ENCODE results near the gene CAVIN3.
A peak's percentile ranks its signal among the peaks of the same experiment; 100 is the strongest.

The CAVIN3 gene

DNA sequence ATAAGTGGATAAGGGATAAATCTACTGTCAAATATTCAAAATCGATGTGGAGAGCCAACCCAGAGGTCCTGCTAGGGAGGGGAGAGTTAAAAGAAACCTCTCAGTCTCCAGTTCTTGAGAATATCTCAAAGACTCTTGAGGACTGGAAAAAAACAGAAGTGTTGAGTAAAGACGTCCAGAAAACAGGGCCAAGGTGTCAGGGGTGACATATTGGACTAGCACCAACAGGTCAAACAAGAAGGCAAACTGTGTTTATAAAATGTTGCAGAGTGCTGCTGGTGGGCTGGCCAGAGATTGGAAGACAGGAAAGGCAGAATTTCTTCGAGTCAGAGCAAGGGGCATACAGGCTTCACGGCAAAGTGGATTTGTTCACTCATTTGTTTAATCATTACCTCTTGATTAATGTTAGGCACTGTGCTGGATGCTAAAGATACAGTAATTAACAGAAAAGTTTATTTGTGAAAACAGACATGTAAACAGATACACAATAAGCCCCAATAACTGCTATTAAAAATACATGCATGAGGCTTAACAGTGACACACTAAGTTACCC, 36.3 kb upstream of the CAVIN3 start:
- no peak overlapping the region for H3K4me3 ChIP-seq (ENCODE audit: control insufficient read depth, low read depth, low read length)
- no peak for DNase-seq (ENCODE audit: low read depth)
- TF ChIP-seq, protein P1, sequence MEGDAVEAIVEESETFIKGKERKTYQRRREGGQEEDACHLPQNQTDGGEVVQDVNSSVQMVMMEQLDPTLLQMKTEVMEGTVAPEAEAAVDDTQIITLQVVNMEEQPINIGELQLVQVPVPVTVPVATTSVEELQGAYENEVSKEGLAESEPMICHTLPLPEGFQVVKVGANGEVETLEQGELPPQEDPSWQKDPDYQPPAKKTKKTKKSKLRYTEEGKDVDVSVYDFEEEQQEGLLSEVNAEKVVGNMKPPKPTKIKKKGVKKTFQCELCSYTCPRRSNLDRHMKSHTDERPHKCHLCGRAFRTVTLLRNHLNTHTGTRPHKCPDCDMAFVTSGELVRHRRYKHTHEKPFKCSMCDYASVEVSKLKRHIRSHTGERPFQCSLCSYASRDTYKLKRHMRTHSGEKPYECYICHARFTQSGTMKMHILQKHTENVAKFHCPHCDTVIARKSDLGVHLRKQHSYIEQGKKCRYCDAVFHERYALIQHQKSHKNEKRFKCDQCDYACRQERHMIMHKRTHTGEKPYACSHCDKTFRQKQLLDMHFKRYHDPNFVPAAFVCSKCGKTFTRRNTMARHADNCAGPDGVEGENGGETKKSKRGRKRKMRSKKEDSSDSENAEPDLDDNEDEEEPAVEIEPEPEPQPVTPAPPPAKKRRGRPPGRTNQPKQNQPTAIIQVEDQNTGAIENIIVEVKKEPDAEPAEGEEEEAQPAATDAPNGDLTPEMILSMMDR (IDR thresholded peaks at IDR 0.05; ENCODE audit: control insufficient read depth, insufficient read depth, low read depth, low read length, missing control alignments) = no peak

DNA sequence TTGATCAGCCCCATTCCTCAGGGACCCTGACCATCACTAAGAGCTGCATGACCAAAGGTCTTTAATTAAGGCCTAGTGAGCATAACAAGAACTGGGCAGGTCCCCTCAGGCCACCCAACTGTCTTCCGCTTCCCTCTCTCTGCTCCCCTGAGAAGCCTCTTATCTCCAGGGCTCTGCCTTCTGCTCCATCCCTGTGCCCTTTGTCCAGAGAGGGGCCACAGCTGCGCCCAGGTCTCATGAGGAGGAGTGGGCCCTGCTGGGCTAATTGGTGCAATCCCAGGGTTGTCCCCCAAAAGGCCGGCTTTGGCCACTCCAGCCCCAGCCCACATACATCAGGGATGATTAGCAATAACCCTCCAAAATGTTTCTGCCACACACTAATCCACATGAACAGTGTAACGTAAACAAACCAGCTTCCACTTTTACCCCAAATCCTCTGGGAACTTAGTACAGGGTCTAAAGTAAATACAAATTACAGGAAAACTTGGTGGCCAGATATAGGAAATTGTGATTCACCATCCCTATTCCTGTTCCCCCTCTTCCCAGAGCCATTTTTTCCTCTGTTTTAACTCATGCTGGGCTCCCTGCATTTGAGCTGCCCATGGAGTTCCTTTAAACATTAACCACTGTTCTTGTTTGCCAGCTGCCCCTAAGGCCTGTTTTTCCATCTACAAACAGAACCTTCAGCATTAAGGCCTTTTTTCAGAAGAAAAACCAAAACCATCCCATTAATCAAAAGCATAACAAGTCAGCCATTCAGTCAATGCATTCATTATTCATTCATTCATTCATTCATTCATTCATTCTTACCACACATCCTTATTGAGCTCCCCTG, 34.6 kb upstream of the CAVIN3 start:
- TF ChIP-seq, protein P1 (IDR thresholded peaks at IDR 0.05; ENCODE audit: control insufficient read depth, insufficient read depth, low read depth, low read length, missing control alignments) = no peak
- DNase-seq (ENCODE audit: low read depth) = no peak
- H3K4me3 ChIP-seq (ENCODE audit: control insufficient read depth, low read depth, low read length) = no peak overlapping the region

DNA sequence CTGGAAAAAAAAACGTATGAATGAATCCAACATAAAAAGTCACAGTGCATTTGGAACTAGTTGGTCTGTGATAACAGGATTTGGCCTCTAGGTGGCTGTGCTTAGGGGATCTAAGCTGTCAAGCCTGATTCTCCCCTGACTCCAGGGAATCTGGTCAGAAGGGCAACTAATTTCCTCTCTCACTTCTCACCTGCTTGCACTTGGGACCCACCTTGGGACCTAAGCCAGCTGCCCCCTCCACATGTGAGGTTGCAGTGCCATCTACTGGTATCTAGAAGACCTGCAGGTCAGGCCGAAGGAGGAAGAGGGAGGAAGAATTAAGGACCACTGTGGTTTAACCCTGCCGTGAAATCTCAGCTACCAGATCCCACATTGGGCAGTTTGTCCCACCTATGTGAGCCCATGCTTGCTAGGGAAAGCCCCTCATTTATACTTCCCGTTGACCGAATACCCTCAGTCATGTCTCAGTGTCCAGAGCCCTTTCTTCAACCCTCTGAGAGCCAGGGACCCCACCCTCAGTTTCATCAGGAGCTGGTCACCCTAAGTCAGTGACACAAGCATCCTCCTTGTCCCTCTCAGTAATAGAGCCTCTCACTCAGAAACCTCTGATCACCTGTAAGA, 33.2 kb upstream of the CAVIN3 start:
- TF ChIP-seq, protein P1 (IDR thresholded peaks at IDR 0.05; ENCODE audit: control insufficient read depth, insufficient read depth, low read depth, low read length, missing control alignments) = peak; percentile 95
- no peak for DNase-seq (ENCODE audit: low read depth)
- H3K4me3 ChIP-seq (ENCODE audit: control insufficient read depth, low read depth, low read length) = no peak overlapping the region

DNA sequence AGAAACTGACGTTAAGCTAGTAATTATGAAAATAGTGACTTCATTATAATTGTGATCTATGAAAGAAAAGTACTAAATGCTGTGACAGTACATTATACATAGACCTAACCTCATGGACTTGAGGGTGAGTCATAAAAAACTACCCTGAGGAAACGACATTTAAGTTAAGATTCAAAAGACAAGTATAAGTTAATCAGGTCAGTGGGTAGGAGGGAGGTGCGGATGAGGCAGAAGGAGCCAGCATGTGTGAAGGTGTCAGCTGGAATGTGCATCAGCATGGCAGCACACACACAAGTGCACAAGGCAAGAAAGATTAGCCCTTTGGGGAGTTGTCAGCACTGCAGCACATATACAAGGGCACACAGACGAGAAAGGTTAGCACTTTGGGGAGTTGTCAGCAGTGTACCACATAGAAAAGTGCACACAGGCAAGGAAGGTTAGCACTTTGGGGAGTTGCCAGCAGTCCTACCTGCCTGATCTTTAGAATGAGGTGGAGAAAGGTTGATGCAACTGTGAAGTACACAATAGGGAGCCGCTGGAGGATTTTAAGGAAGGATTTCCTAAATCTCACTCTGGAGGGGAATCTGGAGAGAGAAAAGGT, 31.6 kb upstream of the CAVIN3 start:
- no peak for DNase-seq (ENCODE audit: low read depth)
- TF ChIP-seq, protein P1 (IDR thresholded peaks at IDR 0.05; ENCODE audit: control insufficient read depth, insufficient read depth, low read depth, low read length, missing control alignments) = no peak
- H3K4me3 ChIP-seq (ENCODE audit: control insufficient read depth, low read depth, low read length) = no peak overlapping the region

DNA sequence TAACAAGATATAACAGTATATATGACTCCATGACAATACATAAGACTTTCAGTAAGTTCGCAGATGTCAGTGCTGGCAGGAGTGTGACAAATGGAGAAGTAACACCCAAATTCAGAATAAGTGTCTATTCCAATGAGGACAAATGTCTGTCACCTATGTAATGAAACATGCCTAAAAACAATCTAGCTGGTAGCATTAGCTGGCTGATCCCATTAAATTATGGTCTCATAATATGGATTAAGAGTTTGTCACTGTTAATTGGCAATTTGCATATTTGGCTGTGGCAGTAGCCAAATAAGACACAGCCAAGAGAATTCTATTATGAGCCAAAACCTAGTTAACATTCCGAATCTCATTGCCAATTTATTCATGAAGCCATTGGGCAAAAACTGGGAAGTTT, 30.2 kb upstream of the CAVIN3 start:
- no peak overlapping the region for H3K4me3 ChIP-seq (ENCODE audit: control insufficient read depth, low read depth, low read length)
- TF ChIP-seq, protein P1 (IDR thresholded peaks at IDR 0.05; ENCODE audit: control insufficient read depth, insufficient read depth, low read depth, low read length, missing control alignments) = no peak
- no peak for DNase-seq (ENCODE audit: low read depth)

DNA sequence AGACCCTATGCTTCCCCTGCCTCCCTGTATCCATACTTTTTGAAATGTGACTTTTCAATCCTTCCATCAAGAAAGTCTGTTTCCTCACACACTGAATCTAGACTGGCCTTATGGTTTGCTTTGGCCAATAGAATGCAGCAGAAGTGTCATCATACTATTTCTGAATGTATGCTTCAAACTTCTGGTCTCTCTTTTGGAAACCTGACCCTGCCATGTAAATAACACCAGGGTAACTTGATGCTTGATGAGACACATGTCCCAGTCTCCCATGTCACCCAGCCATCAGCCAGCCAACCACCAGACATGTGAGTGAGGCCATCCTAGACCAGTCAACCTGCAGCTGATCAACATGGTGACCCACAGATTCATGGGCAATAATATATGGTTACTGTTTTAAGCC, 29.7 kb upstream of the CAVIN3 start:
- H3K4me3 ChIP-seq (ENCODE audit: control insufficient read depth, low read depth, low read length) = no peak overlapping the region
- TF ChIP-seq, protein P1 (IDR thresholded peaks at IDR 0.05; ENCODE audit: control insufficient read depth, insufficient read depth, low read depth, low read length, missing control alignments) = no peak
- no peak for DNase-seq (ENCODE audit: low read depth)
